Panc1 (cell line): Measurements from ENCODE around the gene ELANE.

Source experiments
- POLR2AphosphoS5 ChIP-seq: IDR thresholded peaks from 2 replicates; pipeline ENCODE4 v1.6.1; 2012; ENCODE audit warnings: mild to moderate bottlenecking, low read depth, low read length, moderate library complexity
- SIN3A ChIP-seq: IDR thresholded peaks from 2 replicates; pipeline ENCODE4 v1.6.1; 2012; ENCODE audit warnings: low read depth, mild to moderate bottlenecking, low read length, moderate library complexity, borderline replicate concordance; ENCODE audit not compliant: insufficient read depth
- TCF7L2 ChIP-seq: IDR thresholded peaks from 2 replicates; pipeline ENCODE4 v1.6.1; 2011; ENCODE audit warnings: mild to moderate bottlenecking, low read depth, low read length, inconsistent platforms
- TF ChIP-seq, protein P1 (sequence below): fragments of 450-650 bp; IDR thresholded peaks from 2 replicates; pipeline ENCODE4 v1.5.1; 2017; ENCODE audit warnings: mild to moderate bottlenecking
- TF ChIP-seq, protein P2 (sequence below), 2 experiments: IDR thresholded peaks; 2 replicates each; pipeline ENCODE4 v1.6.1; 2011 to 2012; ENCODE audit warnings: low read depth in 2 of 2, control low read depth in 1 of 2, low read length in 1 of 2, mild to moderate bottlenecking in 1 of 2, moderate library complexity in 1 of 2; ENCODE audit not compliant: insufficient read depth in 1 of 2

DNA sequence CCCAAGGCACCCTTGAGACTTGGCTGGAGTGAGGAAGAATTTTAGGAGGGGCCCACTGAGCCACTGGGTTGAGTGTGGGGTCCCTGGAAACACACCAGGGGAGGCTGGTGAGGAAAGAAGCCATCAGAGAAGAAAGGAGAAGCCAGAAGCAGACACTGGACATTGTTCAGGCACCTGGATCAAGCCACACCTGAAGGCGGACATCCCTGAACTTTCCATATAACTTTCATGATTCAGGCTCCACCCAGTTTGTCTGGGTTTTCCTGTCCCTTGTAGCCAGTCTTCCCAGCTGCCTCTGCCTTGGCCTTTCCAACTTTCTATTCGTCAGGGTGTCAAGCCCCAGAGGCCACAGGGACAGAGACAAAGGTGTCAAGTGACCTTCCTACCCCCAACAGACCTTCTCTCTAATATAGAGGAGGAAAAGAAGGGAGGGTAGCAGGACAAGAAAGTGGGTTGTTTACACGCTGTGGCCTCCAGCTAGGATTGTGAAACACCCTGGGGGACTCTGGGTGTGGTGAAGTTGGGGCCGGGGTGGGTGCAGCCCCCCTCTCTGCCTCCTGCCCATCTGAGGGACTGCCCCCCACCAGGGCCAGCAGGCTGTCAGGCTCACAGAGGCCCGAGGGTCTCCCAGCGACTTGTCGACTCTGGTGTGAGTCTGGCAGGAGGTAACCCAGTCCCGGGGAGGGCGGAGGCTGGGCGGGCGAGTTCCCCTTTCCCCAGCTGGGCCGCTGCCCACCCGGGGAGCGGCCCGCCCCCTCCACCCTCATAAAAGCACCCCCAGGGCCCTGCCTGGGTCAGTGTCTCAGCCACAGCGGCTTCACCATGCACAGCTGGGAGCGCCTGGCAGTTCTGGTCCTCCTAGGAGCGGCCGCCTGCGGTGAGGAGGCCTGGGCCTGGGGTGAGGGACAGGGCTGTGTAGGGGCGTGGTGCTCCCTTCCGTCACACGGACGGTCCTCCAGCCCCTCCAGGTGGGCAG lies 7.1 kb downstream of the ELANE start, which contains the start of gene CFD:
- TF ChIP-seq, protein P1, sequence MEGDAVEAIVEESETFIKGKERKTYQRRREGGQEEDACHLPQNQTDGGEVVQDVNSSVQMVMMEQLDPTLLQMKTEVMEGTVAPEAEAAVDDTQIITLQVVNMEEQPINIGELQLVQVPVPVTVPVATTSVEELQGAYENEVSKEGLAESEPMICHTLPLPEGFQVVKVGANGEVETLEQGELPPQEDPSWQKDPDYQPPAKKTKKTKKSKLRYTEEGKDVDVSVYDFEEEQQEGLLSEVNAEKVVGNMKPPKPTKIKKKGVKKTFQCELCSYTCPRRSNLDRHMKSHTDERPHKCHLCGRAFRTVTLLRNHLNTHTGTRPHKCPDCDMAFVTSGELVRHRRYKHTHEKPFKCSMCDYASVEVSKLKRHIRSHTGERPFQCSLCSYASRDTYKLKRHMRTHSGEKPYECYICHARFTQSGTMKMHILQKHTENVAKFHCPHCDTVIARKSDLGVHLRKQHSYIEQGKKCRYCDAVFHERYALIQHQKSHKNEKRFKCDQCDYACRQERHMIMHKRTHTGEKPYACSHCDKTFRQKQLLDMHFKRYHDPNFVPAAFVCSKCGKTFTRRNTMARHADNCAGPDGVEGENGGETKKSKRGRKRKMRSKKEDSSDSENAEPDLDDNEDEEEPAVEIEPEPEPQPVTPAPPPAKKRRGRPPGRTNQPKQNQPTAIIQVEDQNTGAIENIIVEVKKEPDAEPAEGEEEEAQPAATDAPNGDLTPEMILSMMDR: no peak
- TF ChIP-seq TCF7L2: no peak
- TF ChIP-seq SIN3A: no peak
- TF ChIP-seq POLR2AphosphoS5: no peak
- TF ChIP-seq, protein P2, sequence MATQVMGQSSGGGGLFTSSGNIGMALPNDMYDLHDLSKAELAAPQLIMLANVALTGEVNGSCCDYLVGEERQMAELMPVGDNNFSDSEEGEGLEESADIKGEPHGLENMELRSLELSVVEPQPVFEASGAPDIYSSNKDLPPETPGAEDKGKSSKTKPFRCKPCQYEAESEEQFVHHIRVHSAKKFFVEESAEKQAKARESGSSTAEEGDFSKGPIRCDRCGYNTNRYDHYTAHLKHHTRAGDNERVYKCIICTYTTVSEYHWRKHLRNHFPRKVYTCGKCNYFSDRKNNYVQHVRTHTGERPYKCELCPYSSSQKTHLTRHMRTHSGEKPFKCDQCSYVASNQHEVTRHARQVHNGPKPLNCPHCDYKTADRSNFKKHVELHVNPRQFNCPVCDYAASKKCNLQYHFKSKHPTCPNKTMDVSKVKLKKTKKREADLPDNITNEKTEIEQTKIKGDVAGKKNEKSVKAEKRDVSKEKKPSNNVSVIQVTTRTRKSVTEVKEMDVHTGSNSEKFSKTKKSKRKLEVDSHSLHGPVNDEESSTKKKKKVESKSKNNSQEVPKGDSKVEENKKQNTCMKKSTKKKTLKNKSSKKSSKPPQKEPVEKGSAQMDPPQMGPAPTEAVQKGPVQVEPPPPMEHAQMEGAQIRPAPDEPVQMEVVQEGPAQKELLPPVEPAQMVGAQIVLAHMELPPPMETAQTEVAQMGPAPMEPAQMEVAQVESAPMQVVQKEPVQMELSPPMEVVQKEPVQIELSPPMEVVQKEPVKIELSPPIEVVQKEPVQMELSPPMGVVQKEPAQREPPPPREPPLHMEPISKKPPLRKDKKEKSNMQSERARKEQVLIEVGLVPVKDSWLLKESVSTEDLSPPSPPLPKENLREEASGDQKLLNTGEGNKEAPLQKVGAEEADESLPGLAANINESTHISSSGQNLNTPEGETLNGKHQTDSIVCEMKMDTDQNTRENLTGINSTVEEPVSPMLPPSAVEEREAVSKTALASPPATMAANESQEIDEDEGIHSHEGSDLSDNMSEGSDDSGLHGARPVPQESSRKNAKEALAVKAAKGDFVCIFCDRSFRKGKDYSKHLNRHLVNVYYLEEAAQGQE (IDR thresholded peaks at IDR 0.05; ENCODE audit: insufficient read depth in 1 of 2, low read depth in 2 of 2, low read length in 1 of 2): no peak
